ENCODE measurements around the gene PAX7. TPM values are rescaled to one million over a fixed set of nuclear protein-coding genes. Genes with fewer than 3 reads are reported as not detected.

Gene PAX7
- total and polyA plus RNA-seq, 2 donors (not counting 1 experiment from before 2014, with no cell fraction given) = not detected

DNA sequence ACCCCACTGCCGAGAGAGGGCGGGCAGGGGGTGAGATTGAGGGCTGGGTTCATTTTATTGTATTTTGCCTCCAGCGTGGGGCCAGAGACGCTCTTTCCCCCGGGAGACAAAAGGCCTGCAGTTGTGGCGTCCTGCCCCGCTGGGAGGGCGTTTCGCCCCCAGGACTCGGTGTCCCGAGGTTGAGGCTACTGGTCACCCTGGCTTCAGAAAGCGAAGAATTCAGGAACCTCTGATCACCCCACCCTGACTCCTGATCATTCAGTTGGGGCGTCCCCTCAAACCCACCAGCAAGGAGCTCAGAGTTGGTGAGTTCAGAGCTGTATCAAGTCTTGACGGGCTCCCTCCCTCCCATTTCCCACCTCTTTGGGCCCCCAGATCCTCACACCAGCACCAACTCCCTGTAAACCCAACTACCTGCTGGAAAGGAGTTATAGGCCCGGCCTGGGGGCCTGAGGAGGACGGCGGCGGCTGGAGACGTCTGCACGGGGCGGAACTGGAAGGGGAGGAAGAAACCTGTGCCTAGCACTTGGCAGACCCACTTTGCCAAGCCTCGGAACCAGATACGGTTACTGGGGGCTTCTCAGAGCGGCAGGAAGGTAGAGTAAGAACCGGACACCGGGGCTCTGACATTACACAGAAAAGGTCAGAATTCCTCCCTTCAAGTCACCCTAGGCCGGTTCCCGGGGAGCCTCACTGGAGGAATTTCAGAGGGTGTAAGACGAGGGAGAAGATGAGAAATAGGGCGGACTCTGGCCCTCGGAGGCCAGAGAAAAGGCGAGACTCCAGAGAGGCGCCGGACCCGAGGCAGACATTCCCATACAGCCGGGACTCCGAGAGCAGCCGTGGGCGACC lies 761 bp upstream of the PAX7 start:
- Histone ChIP-seq H3K4me2 (replicated peaks; ENCODE audit: low read depth, low read length, poor library complexity, severe bottlenecking) (no peak overlapping the region), H3K27ac (ENCODE audit: low read length in 2 of 2) (no peak overlapping the region), H4K20me1 (ENCODE audit: control insufficient read depth, insufficient read depth, low read length, poor library complexity, severe bottlenecking) (no peaks in the 10 kb centered on the region), H2AFZ (ENCODE audit: insufficient read depth, low read depth, low read length, poor library complexity, severe bottlenecking) (no peak overlapping the region), H3K4me3 (ENCODE audit: control extremely low read depth in 1 of 5, extremely low read depth in 1 of 5, insufficient read depth in 1 of 5, low read depth in 2 of 5, low read length in 4 of 5) (no peak overlapping the region), H3K4me1 (ENCODE audit: control insufficient read depth in 2 of 2, insufficient read depth in 2 of 2, low read length in 2 of 2) (peaks cover 0 to 3% of the 10 kb centered on the region in 2 donors), H3K27me3 (replicated peaks in 1 of 4; ENCODE audit: control extremely low read depth in 1 of 4, control insufficient read depth in 3 of 4, insufficient read depth in 4 of 4, low read length in 3 of 4) (peaks cover 0 to 62% (median 41%) of the 10 kb centered on the region in 4 experiments), H3K36me3 (replicated peaks in 1 of 2; ENCODE audit: control extremely low read depth in 1 of 2, control insufficient read depth in 1 of 2, extremely low read depth in 1 of 2, insufficient read depth in 2 of 2, low read length in 1 of 2) (no peaks in the 10 kb centered on the region), H3K79me2 (ENCODE audit: control insufficient read depth, insufficient read depth, low read length) (no peaks in the 10 kb centered on the region), H3K9me3 (ENCODE audit: control extremely low read depth in 1 of 3, control insufficient read depth in 2 of 3, insufficient read depth in 1 of 3, low read length in 2 of 3) (peaks cover 0 to 12% (median 0%) of the 10 kb centered on the region in 3 donors), H3K9ac (ENCODE audit: low read length) (no peak overlapping the region)
- Mint-ChIP-seq H3K4me1 (peaks cover 3% of the 10 kb centered on the region), H3K27ac (no peak overlapping the region), H3K27me3 (peaks cover 76% of the 10 kb centered on the region), H3K4me3 (no peak overlapping the region), H3K9me3 (ENCODE audit: insufficient read depth) (no peaks in the 10 kb centered on the region)
- WGBS (ENCODE audit: insufficient coverage) = 11% methylated on average over 35 of the region's 39 CpGs
- ATAC-seq (ENCODE audit: low read depth) (no peak), DNase-seq (no peak)
- POLR2A ChIA-PET = no interaction called here
- TF ChIP-seq CTCF (IDR thresholded peaks at IDR 0.05) (no peak), EZH2 (IDR thresholded peaks at IDR 0.05; ENCODE audit: borderline replicate concordance, insufficient read depth, low read depth, low read length, poor library complexity, severe bottlenecking) (no peak)
- intact Hi-C loops (cut with micrococcal nuclease) = no loop called here
- CTCF ChIA-PET = no interaction called here

- CTCF ChIA-PET = no interaction called here
- Histone ChIP-seq H3K9me3 (ENCODE audit: control extremely low read depth in 1 of 3, control insufficient read depth in 2 of 3, insufficient read depth in 1 of 3, low read length in 2 of 3) (peaks cover 0 to 12% (median 0%) of the 10 kb centered on the region in 3 donors), H2AFZ (ENCODE audit: insufficient read depth, low read depth, low read length, poor library complexity, severe bottlenecking) (no peak overlapping the region), H3K79me2 (ENCODE audit: control insufficient read depth, insufficient read depth, low read length) (no peaks in the 10 kb centered on the region), H3K27me3 (replicated peaks in 1 of 4; ENCODE audit: control extremely low read depth in 1 of 4, control insufficient read depth in 3 of 4, insufficient read depth in 4 of 4, low read length in 3 of 4) (peaks cover 0 to 70% (median 44%) of the 10 kb centered on the region in 4 experiments), H3K4me3 (ENCODE audit: control extremely low read depth in 1 of 5, extremely low read depth in 1 of 5, insufficient read depth in 1 of 5, low read depth in 2 of 5, low read length in 4 of 5) (no peak overlapping the region), H3K4me1 (ENCODE audit: control insufficient read depth in 2 of 2, insufficient read depth in 2 of 2, low read length in 2 of 2) (peaks cover 0 to 3% of the 10 kb centered on the region in 2 donors), H4K20me1 (ENCODE audit: control insufficient read depth, insufficient read depth, low read length, poor library complexity, severe bottlenecking) (no peaks in the 10 kb centered on the region), H3K27ac (ENCODE audit: low read length in 2 of 2) (no peak overlapping the region), H3K9ac (ENCODE audit: low read length) (no peak overlapping the region), H3K36me3 (replicated peaks in 1 of 2; ENCODE audit: control extremely low read depth in 1 of 2, control insufficient read depth in 1 of 2, extremely low read depth in 1 of 2, insufficient read depth in 2 of 2, low read length in 1 of 2) (no peaks in the 10 kb centered on the region), H3K4me2 (replicated peaks; ENCODE audit: low read depth, low read length, poor library complexity, severe bottlenecking) (no peak overlapping the region)
- peaks cover 3% of the 10 kb centered on the region for H3K4me1 Mint-ChIP-seq
- TF ChIP-seq EZH2 (IDR thresholded peaks at IDR 0.05; ENCODE audit: borderline replicate concordance, insufficient read depth, low read depth, low read length, poor library complexity, severe bottlenecking) = no peak
- TF ChIP-seq CTCF (IDR thresholded peaks at IDR 0.05) = no peak
- ATAC-seq (ENCODE audit: low read depth) (no peak), DNase-seq (no peak)
- no peak overlapping the region for H3K27ac Mint-ChIP-seq
- H3K27me3 Mint-ChIP-seq = peaks cover 82% of the 10 kb centered on the region
- intact Hi-C loops (cut with micrococcal nuclease) = no loop called here
- no peaks in the 10 kb centered on the region for H3K9me3 Mint-ChIP-seq (ENCODE audit: insufficient read depth)
- H3K4me3 Mint-ChIP-seq = no peak overlapping the region
- WGBS (ENCODE audit: insufficient coverage) = 7% methylated on average over 50 of the region's 53 CpGs
- POLR2A ChIA-PET = no interaction called here
Observed at GRCh38 chr1:18631496-18632217, 1.0 kb downstream of the PAX7 start.

Measured in B cell (primary cell).